GM12874 (cell line): Measurements from ENCODE around the gene LYL1.

Experiments
- CTCF ChIP-seq: IDR thresholded peaks from 2 replicates; pipeline ENCODE4 v1.5.1; 2011; ENCODE audit warnings: low read depth, mild to moderate bottlenecking, control low read depth, low read length, moderate library complexity; ENCODE audit not compliant: insufficient read depth

LYL1 gene

GRCh38 chr19:13069415-13070359 is 33.0 kb downstream of the LYL1 start:
- TF ChIP-seq CTCF, result no peak

DNA sequence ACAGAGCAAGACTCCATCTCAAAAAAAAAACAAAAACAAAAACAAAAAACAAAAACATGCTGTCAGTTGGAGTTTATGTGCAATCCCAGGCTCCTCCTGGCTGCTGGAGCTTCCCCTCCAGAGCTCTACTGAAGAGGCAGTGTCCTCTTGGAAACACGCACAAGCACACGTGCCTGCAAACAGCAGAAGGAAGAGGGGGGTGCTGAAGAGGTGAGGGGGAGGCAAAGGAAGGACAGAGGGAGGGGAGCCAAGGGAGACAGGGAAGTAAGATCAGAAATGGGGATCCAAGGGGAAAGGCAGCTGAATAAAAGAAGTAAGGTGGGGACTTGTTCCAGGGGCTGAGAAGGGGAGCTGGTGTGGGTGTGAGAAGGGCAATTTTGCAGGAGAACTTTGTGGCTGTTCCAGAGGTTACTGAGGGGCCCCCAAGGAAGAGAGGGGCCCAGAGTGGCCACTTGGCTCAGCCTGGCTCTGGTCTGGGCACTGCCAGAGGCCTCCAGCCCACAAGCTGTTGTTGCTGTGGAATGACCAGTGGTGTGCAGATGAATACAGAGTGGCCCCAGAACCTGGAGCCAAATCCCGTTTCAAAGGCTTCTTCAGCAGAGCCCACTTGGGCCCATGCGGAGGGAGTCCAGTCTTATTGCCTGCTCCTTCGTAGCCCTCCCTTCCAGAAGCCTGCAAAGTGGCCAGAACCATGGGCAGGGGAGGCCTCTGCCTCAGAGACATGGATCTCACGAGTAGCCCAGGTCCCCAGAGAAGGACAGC is 34.4 kb downstream of the LYL1 start:
- TF ChIP-seq CTCF, result no peak

- no peak for TF ChIP-seq CTCF
Observed at GRCh38 chr19:13066933-13067807, 35.5 kb downstream of the LYL1 start.

DNA sequence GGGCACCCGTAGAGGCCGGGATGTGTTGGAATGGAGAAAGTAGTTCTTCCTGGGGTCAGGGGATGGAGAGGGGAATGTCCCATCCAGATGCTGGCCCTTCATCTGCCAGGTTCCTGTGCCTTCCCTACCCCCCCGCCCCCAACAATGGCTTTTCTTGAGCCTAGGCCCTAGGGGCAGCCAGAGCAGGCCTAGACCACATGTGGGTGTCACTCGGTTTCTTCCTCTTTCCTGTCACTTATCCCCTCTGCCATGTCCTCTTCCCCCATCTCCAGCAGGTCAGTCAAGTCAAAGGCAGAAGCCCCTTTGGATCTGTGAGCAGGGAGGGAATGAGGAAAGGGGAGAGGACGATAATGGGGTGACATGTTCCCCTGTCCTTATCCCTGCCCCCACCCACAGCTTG is 36.4 kb downstream of the LYL1 start:
- no peak for TF ChIP-seq CTCF

DNA sequence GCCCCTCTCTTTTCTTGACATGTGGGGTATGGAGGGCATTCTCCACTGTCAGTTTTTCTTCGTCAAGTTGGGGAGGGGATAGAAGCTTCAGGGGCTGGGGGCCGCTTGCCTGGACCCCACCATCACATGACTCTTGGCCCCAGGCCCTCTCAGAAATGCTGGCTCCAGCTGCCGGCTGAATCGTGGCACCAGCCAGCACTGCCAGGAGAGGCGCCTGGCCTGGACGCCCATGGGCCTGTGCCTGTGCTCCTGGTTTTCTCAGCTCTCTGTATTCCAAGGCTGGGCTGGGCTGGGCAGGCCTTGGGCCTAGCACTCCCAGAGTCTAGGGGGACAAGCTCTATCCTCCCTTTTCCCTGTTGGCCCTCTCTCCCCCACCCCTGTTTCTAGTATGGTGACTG is 38.6 kb downstream of the LYL1 start:
- no peak for TF ChIP-seq CTCF

DNA sequence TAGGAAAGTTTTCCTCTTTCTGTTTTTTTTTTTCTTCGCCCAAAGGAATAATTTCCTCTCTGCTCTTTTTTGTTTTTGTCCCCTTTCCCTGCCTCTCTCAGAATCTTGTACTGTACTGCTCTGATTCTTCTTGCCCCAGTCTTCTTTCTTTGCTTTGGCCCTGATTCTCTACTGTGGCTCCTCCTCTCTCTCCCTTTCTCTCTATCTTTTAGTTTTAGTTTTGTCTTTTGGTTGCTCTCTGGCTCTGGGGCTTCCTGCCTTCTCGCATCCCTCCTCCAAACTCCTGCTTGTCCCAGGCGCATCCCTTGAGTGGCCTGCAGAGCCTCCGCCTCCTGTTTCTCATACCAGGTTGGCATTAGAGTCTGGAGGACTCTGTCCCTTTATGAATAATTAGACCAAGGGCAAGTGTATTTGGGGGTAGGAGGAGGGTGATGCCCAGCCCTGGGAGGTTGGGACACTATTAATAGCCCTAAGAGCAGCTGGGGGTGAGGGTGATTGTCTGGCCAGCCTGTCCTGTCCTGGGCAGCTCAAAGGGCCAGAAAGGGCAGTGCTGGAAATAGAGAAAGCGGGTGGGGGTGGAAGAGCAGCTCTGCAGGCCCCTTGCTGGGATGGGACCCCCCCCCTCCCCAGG is 39.1 kb downstream of the LYL1 start:
- no peak for TF ChIP-seq CTCF

DNA sequence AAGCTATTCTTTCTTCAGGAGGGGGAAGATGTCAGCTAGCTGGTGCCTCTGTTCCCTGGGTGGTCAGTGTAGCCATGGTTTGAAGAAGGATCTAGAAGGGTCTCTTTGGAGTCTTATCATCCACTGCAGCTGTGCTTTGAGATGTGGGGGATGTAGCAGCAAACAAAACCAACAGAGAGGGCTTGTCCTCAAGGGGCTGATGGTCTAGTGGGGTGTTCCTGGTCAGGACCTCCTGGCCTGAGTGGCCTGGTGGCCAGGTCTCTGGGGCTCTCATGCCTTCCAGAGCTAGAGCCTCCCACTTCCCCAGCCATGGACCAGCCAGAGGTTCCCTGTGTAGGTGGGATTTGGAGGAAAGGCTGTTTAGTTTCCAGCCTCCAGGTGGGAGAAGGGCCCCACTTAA is 40.3 kb downstream of the LYL1 start:
- TF ChIP-seq CTCF, result no peak
